RWPE2 (cell line): ENCODE results near the gene KCNH5.

Experiments used
- ATAC-seq: fragments of 200-7000 bp; cut with Tn5 transposase; 3 replicates; pipeline ENCODE4 v1.9.1; 2021; ENCODE audit warnings: low read depth
- DNase-seq: peaks from one replicate; pipeline ENCODE4 v3.0.0-alpha.2; 2020; ENCODE audit warnings: low spot score
- H3K27ac ChIP-seq: fragments of 450-650 bp; 2 replicates; pipeline ENCODE4 v1.5.1; 2017; ENCODE audit warnings: mild to moderate bottlenecking; ENCODE audit not compliant: poor library complexity, severe bottlenecking
- H3K27me3 ChIP-seq: fragments of 250-450 bp; sonication (Bioruptor Pico); 2 replicates; pipeline ENCODE4 v1.5.1; 2021; ENCODE audit warnings: mild to moderate bottlenecking, moderate library complexity; ENCODE audit not compliant: insufficient read depth, poor library complexity, severe bottlenecking
- H3K36me3 ChIP-seq: fragments of 250-450 bp; sonication (Bioruptor Pico); 2 replicates; pipeline ENCODE4 v1.5.1; 2020; ENCODE audit warnings: low read depth, mild to moderate bottlenecking, moderate library complexity
- H3K4me1 ChIP-seq: fragments of 250-450 bp; sonication (Bioruptor Pico); 2 replicates; pipeline ENCODE4 v1.5.1; 2021; ENCODE audit warnings: mild to moderate bottlenecking, moderate library complexity; ENCODE audit not compliant: insufficient read depth, poor library complexity, severe bottlenecking
- H3K4me3 ChIP-seq: fragments of 250-450 bp; sonication (Bioruptor Pico); 2 replicates; pipeline ENCODE4 v1.5.1; 2021; ENCODE audit warnings: mild to moderate bottlenecking, moderate library complexity; ENCODE audit not compliant: severe bottlenecking
- H3K9me3 ChIP-seq: fragments of 250-450 bp; sonication (Bioruptor Pico); 2 replicates; pipeline ENCODE4 v1.5.1; 2021; ENCODE audit warnings: mild to moderate bottlenecking, moderate library complexity; ENCODE audit not compliant: severe bottlenecking
- CTCF ChIP-seq: fragments of 450-650 bp; IDR thresholded peaks from one replicate; pipeline ENCODE4 v1.5.1; 2017; ENCODE audit warnings: mild to moderate bottlenecking, moderate library complexity; ENCODE audit not compliant: poor library complexity, severe bottlenecking

KCNH5 gene

GRCh38 chr14:62696929-62697328 is 348.3 kb downstream of the KCNH5 start:
- no peak overlapping the region for H3K4me3 ChIP-seq
- no peak for ATAC-seq
- no peak for TF ChIP-seq CTCF
- H3K27ac ChIP-seq = no peak overlapping the region
- H3K36me3 ChIP-seq = 0 out of 2 replicates have a peak, but pooled peaks cover 5% of the 10 kb centered on the region
- no peaks in the 10 kb centered on the region for H3K27me3 ChIP-seq
- DNase-seq = no peak
- H3K9me3 ChIP-seq = no peaks in the 10 kb centered on the region
- peaks cover 26% of the 10 kb centered on the region for H3K4me1 ChIP-seq

- no peaks in the 10 kb centered on the region for H3K27me3 ChIP-seq
- DNase-seq (no peak), ATAC-seq (no peak)
- no peaks in the 10 kb centered on the region for H3K9me3 ChIP-seq
- peaks cover 31% of the 10 kb centered on the region for H3K4me1 ChIP-seq
- no peak overlapping the region for H3K27ac ChIP-seq
- 0 out of 2 replicates have a peak, but pooled peaks cover 5% of the 10 kb centered on the region for H3K36me3 ChIP-seq
- no peak overlapping the region for H3K4me3 ChIP-seq
- no peak for TF ChIP-seq CTCF
Observed at GRCh38 chr14:62696331-62696924, 348.8 kb downstream of the KCNH5 start.

GRCh38 chr14:62694075-62694474 is 351.2 kb downstream of the KCNH5 start:
- DNase-seq (peak; percentile 85), ATAC-seq (peak; percentile 79)
- peaks cover 39% of the 10 kb centered on the region for H3K4me1 ChIP-seq
- no peaks in the 10 kb centered on the region for H3K27me3 ChIP-seq
- no peak for TF ChIP-seq CTCF
- 0 out of 2 replicates have a peak, but pooled peaks cover 5% of the 10 kb centered on the region for H3K36me3 ChIP-seq
- H3K9me3 ChIP-seq = no peaks in the 10 kb centered on the region
- H3K27ac ChIP-seq = peak overlapping the region; percentile 96
- H3K4me3 ChIP-seq = no peak overlapping the region

- no peak for TF ChIP-seq CTCF
- DNase-seq (no peak), ATAC-seq (no peak)
Observed at GRCh38 chr14:62692490-62693106, 352.7 kb downstream of the KCNH5 start.

More at GRCh38 chr14:62692490-62693106, 352.7 kb downstream of the KCNH5 start:
- H3K36me3 ChIP-seq = 0 out of 2 replicates have a peak, but pooled peaks cover 5% of the 10 kb centered on the region
- H3K9me3 ChIP-seq = no peaks in the 10 kb centered on the region
- no peaks in the 10 kb centered on the region for H3K27me3 ChIP-seq
- no peak overlapping the region for H3K4me3 ChIP-seq
- peaks cover 39% of the 10 kb centered on the region for H3K4me1 ChIP-seq
- H3K27ac ChIP-seq = peak overlapping the region; percentile 96
